ENCODE measurements around the gene RAD51AP1. TPM values are rescaled to one million over a fixed set of nuclear protein-coding genes. Genes with fewer than 3 reads are reported as not detected.
A peak's percentile ranks its signal among the peaks of the same experiment; 100 is the strongest.

Gene RAD51AP1
- total RNA-seq (2014; rRNA removed; shearing (Covaris generic)) (81.3 and 98.6 TPM in 2 replicates), total RNA-seq (2022) (69.2 and 86.0 TPM in 2 replicates), Bru-seq, nascent RNA (percentile 91 among the genes with signal in this experiment), BruChase-seq, experiment 1, labeled RNA remaining after a 6-hour chase (percentile 84 among the genes with signal in this experiment), BruChase-seq, experiment 2, labeled RNA remaining after a 2-hour chase (percentile 92 among the genes with signal in this experiment)
- long read RNA-seq, transcript RAD51AP1-202 (9 exons, 2,113 nt), result major isoform, 42 of 95 reads
- long read RNA-seq, partial matches to known transcripts, result 4 of 95 reads
- long read RNA-seq, other reads (novel, unspliced or antisense), result 43 of 95 reads

- peak within 1 kb of the TSS; percentile 82 for H3K4me2 ChIP-seq (ENCODE audit: low read length)
- peak; percentile 98 for DNase-seq (ENCODE audit: low spot score)
- intact Hi-C loops (cut with micrococcal nuclease; ENCODE audit: unreplicated experiment), result loop anchor here (1.0 to 5.0 kb wide), 4 partner anchors 66 to 289 kb away; partner anchors contain the start of genes AKAP3, NDUFA9 and TIGAR
- peak within 1 kb of the TSS; percentile 70; the same call in 1 of the 2 replicates for H2AFZ ChIP-seq (ENCODE audit: low read length)
- peaks cover 12% of the 10 kb centered on the region; the same call in 1 of the 2 replicates for H4K20me1 ChIP-seq (ENCODE audit: insufficient read depth, low read length)
- H3K4me1 ChIP-seq (ENCODE audit: insufficient read depth, low read length, poor library complexity, severe bottlenecking), result peaks cover 62% of the 10 kb centered on the region
- no TSS peak for BruUV-seq (replicated peaks)
- peaks cover 38% of the 10 kb centered on the region for H3K36me3 ChIP-seq (ENCODE audit: insufficient read depth, low read length)
- peak within 1 kb of the TSS; percentile 82 for H3K27ac ChIP-seq (ENCODE audit: low read depth, low read length, poor library complexity, severe bottlenecking)
- ChIA-PET CTCF (ENCODE audit: unreplicated experiment) (no interaction called here), POLR2A (no interaction called here)
- TF ChIP-seq CTCF (conservative IDR thresholded peaks at IDR 0.05; ENCODE audit: low read length) (no peak), EZH2phosphoT487 (IDR thresholded peaks at IDR 0.05; ENCODE audit: borderline replicate concordance, low read depth, low read length) (no peak)
- peaks cover 75% of the 10 kb centered on the region for H3K79me2 ChIP-seq (ENCODE audit: insufficient read depth, low read depth, low read length)
- H3K4me3 ChIP-seq (ENCODE audit: low read depth, low read length, poor library complexity, severe bottlenecking), result peak within 1 kb of the TSS; percentile 93
- no peaks in the 10 kb centered on the region for H3K9me2 ChIP-seq (ENCODE audit: insufficient read depth, low read length)
- no peaks in the 10 kb centered on the region for H3K9me3 ChIP-seq (ENCODE audit: low read length)
Observed at GRCh38 chr12:4538207-4539160, at the start of gene RAD51AP1. Gene RAD51AP1, plus strand, starts transcription at chr12:4538890. Its CDS starts 50 bp downstream, at chr12:4538940.

- no peaks in the 10 kb centered on the region for H3K79me2 ChIP-seq (ENCODE audit: insufficient read depth, low read depth, low read length)
- H3K9me2 ChIP-seq (ENCODE audit: insufficient read depth, low read length), result no peaks in the 10 kb centered on the region
- H3K4me2 ChIP-seq (ENCODE audit: low read length), result no peak overlapping the region
- no TSS peak for BruUV-seq (replicated peaks)
- intact Hi-C loops (cut with micrococcal nuclease; ENCODE audit: unreplicated experiment), result no loop called here
- H3K4me3 ChIP-seq (ENCODE audit: low read depth, low read length, poor library complexity, severe bottlenecking), result no peak overlapping the region
- H3K27ac ChIP-seq (ENCODE audit: low read depth, low read length, poor library complexity, severe bottlenecking), result no peak overlapping the region
- CTCF ChIA-PET (ENCODE audit: unreplicated experiment), result no interaction called here
- no peak for DNase-seq (ENCODE audit: low spot score)
- H2AFZ ChIP-seq (ENCODE audit: low read length), result no peak overlapping the region
- POLR2A ChIA-PET, result no interaction called here
- no peaks in the 10 kb centered on the region for H3K9me3 ChIP-seq (ENCODE audit: low read length)
- peaks cover 11% of the 10 kb centered on the region for H3K4me1 ChIP-seq (ENCODE audit: insufficient read depth, low read length, poor library complexity, severe bottlenecking)
- H3K36me3 ChIP-seq (ENCODE audit: insufficient read depth, low read length), result peaks cover 40% of the 10 kb centered on the region
- TF ChIP-seq CTCF (conservative IDR thresholded peaks at IDR 0.05; ENCODE audit: low read length) (no peak), EZH2phosphoT487 (IDR thresholded peaks at IDR 0.05; ENCODE audit: borderline replicate concordance, low read depth, low read length) (no peak)
- H4K20me1 ChIP-seq (ENCODE audit: insufficient read depth, low read length), result no peaks in the 10 kb centered on the region
Observed at GRCh38 chr12:4489556-4489955, 49.1 kb upstream of the RAD51AP1 start.
